Measurements from ENCODE around the gene XYLT1. TPM values are rescaled to one million over a fixed set of nuclear protein-coding genes. Genes with fewer than 3 reads are reported as not detected.

XYLT1 gene
- polyA plus RNA-seq, 1 of the 3 experiments (the other 2 are of a cell fraction), result 17.6 TPM

GRCh38 chr16:17133851-17134250 is 336.9 kb downstream of the XYLT1 start:
- H3K9me3 ChIP-seq, result no peaks in the 10 kb centered on the region
- H3K36me3 ChIP-seq (replicated peaks in 1 of 2; ENCODE audit: control insufficient read depth in 1 of 2, insufficient read depth in 2 of 2, low read length in 1 of 2), result peaks cover 54 to 78% of the 10 kb centered on the region in 2 experiments
- WGBS (ENCODE audit: low lambda C conversion rate), result 87% methylated on average over 5 of the region's 5 CpGs
- H3K27ac ChIP-seq (ENCODE audit: low read depth in 2 of 2, low read length in 1 of 2), result no peak overlapping the region
- H4K20me1 ChIP-seq (ENCODE audit: insufficient read depth), result peaks cover 72% of the 10 kb centered on the region
- H2AFZ ChIP-seq (ENCODE audit: low read depth), result no peak overlapping the region
- ChIA-PET CTCF (interaction anchor here (1.5 kb wide), 1 partner anchor 272 kb away, joined by 4 read pairs; no protein-coding TSS in a partner anchor), POLR2A (no interaction called here)
- peaks cover 38% of the 10 kb centered on the region for H3K79me2 ChIP-seq (ENCODE audit: insufficient read depth)
- no peaks in the 10 kb centered on the region for H3K9me2 ChIP-seq
- H3K9ac ChIP-seq, result no peak overlapping the region
- H3K4me1 ChIP-seq (ENCODE audit: control insufficient read depth in 1 of 2, insufficient read depth in 2 of 2, low read depth in 1 of 2, low read length in 1 of 2), result peaks cover 0 to 2% of the 10 kb centered on the region in 2 experiments; a peak in 1 of 4 replicates
- no peaks in the 10 kb centered on the region for H3K27me3 ChIP-seq (ENCODE audit: insufficient read depth)
- no peak overlapping the region for H3K4me2 ChIP-seq
- no peak overlapping the region for H3K4me3 ChIP-seq (ENCODE audit: low read depth in 2 of 2, low read length in 1 of 2)
- no peak for TF ChIP-seq CHD2 (IDR thresholded peaks at IDR 0.05; ENCODE audit: low read length, partially characterized antibody)
- no peak for TF ChIP-seq NFIC (IDR thresholded peaks at IDR 0.05; ENCODE audit: borderline replicate concordance)
- no peak for TF ChIP-seq ZBTB33 (IDR thresholded peaks at IDR 0.05; ENCODE audit: borderline replicate concordance, low read depth)
- TF ChIP-seq REST (IDR thresholded peaks at IDR 0.05; ENCODE audit: low read depth, low read length), result no peak
- no peak for TF ChIP-seq RFX5 (IDR thresholded peaks at IDR 0.05; ENCODE audit: low read length)
- DNase-seq, result no peak
- peaks cover 17% of the 10 kb centered on the region for H3F3A ChIP-seq (replicated peaks; ENCODE audit: insufficient read depth)

- Histone ChIP-seq H3F3A (replicated peaks; ENCODE audit: insufficient read depth) (peaks cover 17% of the 10 kb centered on the region), H2AFZ (ENCODE audit: low read depth) (no peak overlapping the region), H3K27ac (ENCODE audit: low read depth in 2 of 2, low read length in 1 of 2) (no peak overlapping the region), H3K36me3 (replicated peaks in 1 of 2; ENCODE audit: control insufficient read depth in 1 of 2, insufficient read depth in 2 of 2, low read length in 1 of 2) (peaks cover 54 to 80% of the 10 kb centered on the region in 2 experiments), H3K27me3 (ENCODE audit: insufficient read depth) (no peaks in the 10 kb centered on the region), H4K20me1 (ENCODE audit: insufficient read depth) (peaks cover 49% of the 10 kb centered on the region; the same call in 1 of the 2 replicates), H3K4me2 (no peak overlapping the region), H3K9me2 (no peaks in the 10 kb centered on the region), H3K9me3 (no peaks in the 10 kb centered on the region), H3K4me3 (ENCODE audit: low read depth in 2 of 2, low read length in 1 of 2) (no peak overlapping the region), H3K79me2 (ENCODE audit: insufficient read depth) (peaks cover 37% of the 10 kb centered on the region), H3K9ac (no peak overlapping the region), H3K4me1 (ENCODE audit: control insufficient read depth in 1 of 2, insufficient read depth in 2 of 2, low read depth in 1 of 2, low read length in 1 of 2) (peaks cover 0 to 6% of the 10 kb centered on the region in 2 experiments; a peak in 1 of 4 replicates)
- ChIA-PET CTCF (interaction anchor here (1.3 kb wide), 1 partner anchor 26 kb away, joined by 3 read pairs; no protein-coding TSS in a partner anchor), POLR2A (no interaction called here)
- WGBS (ENCODE audit: low lambda C conversion rate), result 86% methylated on average over 6 of the region's 6 CpGs
- TF ChIP-seq FOXM1 (IDR thresholded peaks at IDR 0.05; ENCODE audit: low read depth) (no peak), CTCF (IDR thresholded peaks at IDR 0.05) (peak; percentile 25; the same call in 1 of the 2 replicates)
- DNase-seq, result no peak
These were observed 339.4 kb downstream of the XYLT1 start for GRCh38 chr16:17131351-17131750.

Measured in SK-N-SH (cell line).